Neural progenitor cell (in vitro differentiated cells): ENCODE results near the gene RBM33.

ENCODE experiments used
- CTCF ChIP-seq: fragments of 200-600 bp; sonication (generic); IDR thresholded peaks from 2 replicates; pipeline ENCODE4 v1.5.1; 2017; ENCODE audit warnings: antibody characterized with exemption, mild to moderate bottlenecking
- EZH2 ChIP-seq: fragments of 200-600 bp; sonication (generic); IDR thresholded peaks from 2 replicates; pipeline ENCODE4 v1.6.1; 2017; ENCODE audit warnings: antibody characterized with exemption, mild to moderate bottlenecking, moderate library complexity

- TF ChIP-seq EZH2 (no peak), CTCF (no peak)
Measured at GRCh38 chr7:155825336-155825735, 180.9 kb downstream of the RBM33 start.
